ENCODE measurements around the gene RAB18. TPM values are rescaled to one million over a fixed set of nuclear protein-coding genes. Genes with fewer than 3 reads are reported as not detected.

The RAB18 gene
- total and polyA plus RNA-seq, 9 of the 15 experiments (the other 6 are each of a cell fraction or from before 2014, with no cell fraction given) = 10.5 to 46.3 (median 32.5) TPM

GRCh38 chr10:27504007-27504807, at the start of gene RAB18 (continued):
- TF ChIP-seq RERE (CRISPR knock-in tag; IDR thresholded peaks at IDR 0.05; ENCODE audit: borderline replicate concordance) = no peak
- TF ChIP-seq NEUROD1 (IDR thresholded peaks at IDR 0.05; ENCODE audit: borderline replicate concordance, low read depth, low read length, partially characterized antibody) = peak; percentile 78
- peak; percentile 83 for TF ChIP-seq CREM (IDR thresholded peaks at IDR 0.05; ENCODE audit: low read depth)
- peak; percentile 79 for TF ChIP-seq TAF9B (IDR thresholded peaks at IDR 0.05; ENCODE audit: partially characterized antibody)
- no peak for TF ChIP-seq IRF1 (CRISPR knock-in tag; IDR thresholded peaks at IDR 0.05; ENCODE audit: borderline replicate concordance)
- TF ChIP-seq TRIM28 (IDR thresholded peaks at IDR 0.05) = peak; percentile 31; the same call in 1 of the 2 replicates
- peak; percentile 78 for TF ChIP-seq TBP (optimal IDR thresholded peaks at IDR 0.05; ENCODE audit: low read depth, low read length)
- TF ChIP-seq MNT (conservative IDR thresholded peaks at IDR 0.05) = peak; percentile 57 to 79
- no peak for TF ChIP-seq RAD21 (CRISPR knock-in tag; conservative IDR thresholded peaks at IDR 0.05 in 1 of 2, IDR thresholded peaks at IDR 0.05 in 1 of 2)
- TF ChIP-seq ARID1B (IDR thresholded peaks at IDR 0.05) = peak; percentile 26; the same call in 1 of the 2 replicates
- TF ChIP-seq ZNF609 (CRISPR knock-in tag; IDR thresholded peaks at IDR 0.05; ENCODE audit: borderline replicate concordance) = no peak
- TF ChIP-seq TFAM (CRISPR knock-in tag; conservative IDR thresholded peaks at IDR 0.05) = no peak
- no peak for TF ChIP-seq ATF1 (CRISPR knock-in tag; IDR thresholded peaks at IDR 0.05)
- TF ChIP-seq ATF1 (tag; IDR thresholded peaks at IDR 0.05) = peak; percentile 71

Measured in K562 (cell line).